OCI-LY7 (cell line): ENCODE results near the gene COX7A2. TPM values are rescaled to one million over a fixed set of nuclear protein-coding genes. Genes with fewer than 3 reads are reported as not detected.

Experiments used
- BruUV-seq: library from RNA; stranded (reverse); fragments of 400-500 nt; replicated peaks from 2 replicates; lab custom pipeline; 2021; lab: Mats Ljungman, UMichigan
- CTCF ChIA-PET: fragments of 300-600 bp; sonication (Branson Sonifier 250); formaldehyde crosslinking; loops from one replicate; lab custom pipeline; 2022; ENCODE audit warnings: antibody characterized with exemption; ENCODE audit not compliant: unreplicated experiment; lab: Charles Lee
- POLR2A ChIA-PET: fragments of 300-600 bp; sonication (Branson Sonifier 250); formaldehyde crosslinking; loops from one replicate; lab custom pipeline; 2022; ENCODE audit warnings: antibody characterized with exemption; lab: Charles Lee
- DNase-seq: peaks from one replicate; pipeline ENCODE4 v3.0.0-alpha.2; 2015; ENCODE audit warnings: low spot score
- H2AFZ ChIP-seq: fragments of 200-600 bp; sonication (generic), shearing (Covaris generic); 2 replicates; pipeline ENCODE4 v1.6.1; 2014; ENCODE audit warnings: mild to moderate bottlenecking, antibody characterized with exemption, low read length, moderate library complexity
- H3K27ac ChIP-seq: fragments of 200-600 bp; sonication (generic); 2 replicates; pipeline ENCODE4 v1.5.1; 2014; ENCODE audit warnings: mixed run types, low read depth, mild to moderate bottlenecking, moderate library complexity, low read length, inconsistent platforms; ENCODE audit not compliant: poor library complexity, severe bottlenecking
- H3K36me3 ChIP-seq: fragments of 200-600 bp; sonication (generic); 2 replicates; pipeline ENCODE4 v1.6.1; 2014; ENCODE audit warnings: mild to moderate bottlenecking, antibody characterized with exemption, low read length, moderate library complexity, mixed read lengths; ENCODE audit not compliant: insufficient read depth
- H3K4me1 ChIP-seq: fragments of 200-600 bp; sonication (generic); 2 replicates; pipeline ENCODE4 v1.5.1; 2014; ENCODE audit warnings: mild to moderate bottlenecking, low read length; ENCODE audit not compliant: insufficient read depth, poor library complexity, severe bottlenecking
- H3K4me2 ChIP-seq: fragments of 200-600 bp; sonication (generic); 2 replicates; pipeline ENCODE4 v1.6.1; 2014; ENCODE audit warnings: mild to moderate bottlenecking, low read length
- H3K4me3 ChIP-seq: fragments of 200-600 bp; sonication (generic); 2 replicates; pipeline ENCODE4 v1.5.1; 2014; ENCODE audit warnings: mild to moderate bottlenecking, low read depth, low read length; ENCODE audit not compliant: poor library complexity, severe bottlenecking
- H3K79me2 ChIP-seq: fragments of 200-600 bp; sonication (generic); 2 replicates; pipeline ENCODE4 v1.6.1; 2016; ENCODE audit warnings: low read depth, mild to moderate bottlenecking, low read length, moderate library complexity, mixed read lengths; ENCODE audit not compliant: insufficient read depth
- H3K9me2 ChIP-seq: fragments of 200-600 bp; sonication (generic); 2 replicates; pipeline ENCODE4 v1.6.1; 2016; ENCODE audit warnings: mild to moderate bottlenecking, low read length, mixed read lengths; ENCODE audit not compliant: insufficient read depth
- H3K9me3 ChIP-seq: fragments of 200-600 bp; sonication (generic); 2 replicates; pipeline ENCODE4 v1.6.1; 2014; ENCODE audit warnings: mild to moderate bottlenecking, mixed run types, low read length, mixed read lengths
- H4K20me1 ChIP-seq: fragments of 200-600 bp; sonication (generic); 2 replicates; pipeline ENCODE4 v1.6.1; 2014; ENCODE audit warnings: mild to moderate bottlenecking, antibody characterized with exemption, low read length, moderate library complexity, mixed read lengths; ENCODE audit not compliant: insufficient read depth
- EZH2phosphoT487 ChIP-seq: fragments of 200-600 bp; sonication (generic); IDR thresholded peaks from 2 replicates; pipeline ENCODE4 v1.6.1; 2018; ENCODE audit warnings: low read depth, borderline replicate concordance, mild to moderate bottlenecking, mixed run types, antibody characterized with exemption, low read length, moderate library complexity, mixed read lengths
- intact Hi-C: fragments of 100-400 bp; cut with micrococcal nuclease; formaldehyde crosslinking; loops from one replicate; pipeline ENCODE4 v1.10.0; 2022; ENCODE audit not compliant: unreplicated experiment
- total RNA-seq, 2 experiments: library from RNA; depleted of rRNA in 1 of 2; stranded (reverse); fragments of >200 nt in 1 of 2; shearing (Covaris generic) in 1 of 2; gene quantifications; 2 replicates each; pipeline ENCODE4 v1.2.3, GENCODE V29; 2014 to 2022
- TF ChIP-seq, protein P1 (sequence below): fragments of 200-600 bp; sonication (generic); conservative IDR thresholded peaks from 2 replicates; pipeline ENCODE4 v1.5.1; 2014; ENCODE audit warnings: mild to moderate bottlenecking, antibody characterized with exemption, low read length, moderate library complexity, mixed read lengths

COX7A2 gene
- total RNA-seq, 2 experiments from 2014 or later: 210 to 403 TPM

DNA sequence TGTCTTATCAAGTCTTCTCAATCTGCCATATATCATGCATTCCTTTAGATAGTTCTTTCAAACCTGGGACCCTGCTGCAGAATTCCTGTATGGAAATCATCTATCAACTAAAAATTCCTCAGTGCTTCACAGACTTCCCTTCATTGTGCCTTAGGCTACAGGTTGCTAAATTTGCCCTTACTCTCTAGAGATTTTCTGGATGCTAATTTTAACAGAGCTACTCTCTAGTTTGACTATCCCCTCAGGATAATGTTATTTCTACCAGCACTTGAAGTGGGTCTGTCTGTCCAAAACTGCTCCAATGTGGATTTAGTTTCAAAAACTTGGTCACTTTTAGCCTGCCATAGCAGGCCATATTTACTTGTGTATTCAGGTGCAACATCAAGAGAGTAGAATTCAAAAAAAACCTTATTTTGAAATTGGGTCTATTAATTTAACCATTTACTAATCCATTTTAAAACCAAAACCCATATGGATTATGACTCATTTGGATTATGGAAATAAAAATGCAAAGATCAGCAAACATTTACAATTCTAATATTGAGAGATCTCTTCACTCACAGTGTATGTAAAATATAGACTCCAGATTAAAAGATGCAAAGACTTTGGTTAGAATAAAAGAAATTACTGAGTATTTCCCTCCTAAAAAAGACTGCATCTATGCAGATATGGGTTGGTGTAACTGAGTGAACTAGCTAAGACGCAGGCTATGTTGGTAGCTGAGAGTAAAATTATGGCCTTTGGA is 13.9 kb upstream of the COX7A2 start:
- H3K27ac ChIP-seq: no peak overlapping the region
- H3K79me2 ChIP-seq: no peaks in the 10 kb centered on the region
- no peak for DNase-seq
- H3K4me3 ChIP-seq: no peak overlapping the region
- H3K36me3 ChIP-seq: peaks cover 80% of the 10 kb centered on the region
- no peaks in the 10 kb centered on the region for H3K9me3 ChIP-seq
- ChIA-PET CTCF (no interaction called here), POLR2A (interaction anchor here (0.6 to 3.0 kb wide), 6 partner anchors 11 to 395 kb away, joined by 3 to 13 read pairs (median 3); partner anchors contain the start of gene COX7A2)
- H3K9me2 ChIP-seq: no peaks in the 10 kb centered on the region
- H3K4me1 ChIP-seq: no peaks in the 10 kb centered on the region
- intact Hi-C loops: no loop called here
- no peak for TF ChIP-seq EZH2phosphoT487
- TF ChIP-seq, protein P1, sequence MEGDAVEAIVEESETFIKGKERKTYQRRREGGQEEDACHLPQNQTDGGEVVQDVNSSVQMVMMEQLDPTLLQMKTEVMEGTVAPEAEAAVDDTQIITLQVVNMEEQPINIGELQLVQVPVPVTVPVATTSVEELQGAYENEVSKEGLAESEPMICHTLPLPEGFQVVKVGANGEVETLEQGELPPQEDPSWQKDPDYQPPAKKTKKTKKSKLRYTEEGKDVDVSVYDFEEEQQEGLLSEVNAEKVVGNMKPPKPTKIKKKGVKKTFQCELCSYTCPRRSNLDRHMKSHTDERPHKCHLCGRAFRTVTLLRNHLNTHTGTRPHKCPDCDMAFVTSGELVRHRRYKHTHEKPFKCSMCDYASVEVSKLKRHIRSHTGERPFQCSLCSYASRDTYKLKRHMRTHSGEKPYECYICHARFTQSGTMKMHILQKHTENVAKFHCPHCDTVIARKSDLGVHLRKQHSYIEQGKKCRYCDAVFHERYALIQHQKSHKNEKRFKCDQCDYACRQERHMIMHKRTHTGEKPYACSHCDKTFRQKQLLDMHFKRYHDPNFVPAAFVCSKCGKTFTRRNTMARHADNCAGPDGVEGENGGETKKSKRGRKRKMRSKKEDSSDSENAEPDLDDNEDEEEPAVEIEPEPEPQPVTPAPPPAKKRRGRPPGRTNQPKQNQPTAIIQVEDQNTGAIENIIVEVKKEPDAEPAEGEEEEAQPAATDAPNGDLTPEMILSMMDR: no peak
- H3K4me2 ChIP-seq: no peak overlapping the region
- no peaks in the 10 kb centered on the region; the same call in 1 of the 2 replicates for H4K20me1 ChIP-seq
- no TSS peak for BruUV-seq
- H2AFZ ChIP-seq: no peak overlapping the region

DNA sequence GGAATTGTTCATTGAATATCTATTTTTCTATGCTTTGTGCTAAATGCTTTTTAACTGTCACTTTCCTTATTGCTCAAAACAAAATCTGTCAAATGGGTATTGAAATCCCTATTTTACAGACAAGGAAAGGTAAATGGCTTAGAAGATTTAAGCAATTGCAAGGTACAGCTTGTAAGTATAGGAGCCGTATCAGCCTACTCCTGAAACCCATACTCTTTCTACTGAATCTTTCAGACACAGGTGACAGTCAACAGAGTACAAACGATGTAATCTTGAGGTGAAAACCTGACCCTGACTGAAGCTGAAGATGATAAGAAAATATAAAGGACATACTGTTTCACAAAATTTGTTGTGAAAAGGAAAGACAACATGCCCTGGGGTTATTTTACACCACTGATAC is 7.0 kb upstream of the COX7A2 start:
- Histone ChIP-seq H3K4me1 (no peaks in the 10 kb centered on the region), H4K20me1 (no peaks in the 10 kb centered on the region), H3K4me3 (no peak overlapping the region), H3K79me2 (no peaks in the 10 kb centered on the region), H3K9me2 (no peaks in the 10 kb centered on the region), H3K4me2 (no peak overlapping the region), H2AFZ (no peak overlapping the region), H3K27ac (no peak overlapping the region), H3K36me3 (peaks cover 17% of the 10 kb centered on the region; the same call in 1 of the 2 replicates), H3K9me3 (no peaks in the 10 kb centered on the region)
- intact Hi-C loops: no loop called here
- DNase-seq: no peak
- POLR2A ChIA-PET: interaction anchor here (0.7 to 1.7 kb wide), 4 partner anchors 9 to 537 kb away, joined by 3 to 9 read pairs (median 3); no protein-coding TSS in a partner anchor
- CTCF ChIA-PET: no interaction called here
- no TSS peak for BruUV-seq
- TF ChIP-seq, protein P1: no peak
- TF ChIP-seq EZH2phosphoT487: no peak

DNA sequence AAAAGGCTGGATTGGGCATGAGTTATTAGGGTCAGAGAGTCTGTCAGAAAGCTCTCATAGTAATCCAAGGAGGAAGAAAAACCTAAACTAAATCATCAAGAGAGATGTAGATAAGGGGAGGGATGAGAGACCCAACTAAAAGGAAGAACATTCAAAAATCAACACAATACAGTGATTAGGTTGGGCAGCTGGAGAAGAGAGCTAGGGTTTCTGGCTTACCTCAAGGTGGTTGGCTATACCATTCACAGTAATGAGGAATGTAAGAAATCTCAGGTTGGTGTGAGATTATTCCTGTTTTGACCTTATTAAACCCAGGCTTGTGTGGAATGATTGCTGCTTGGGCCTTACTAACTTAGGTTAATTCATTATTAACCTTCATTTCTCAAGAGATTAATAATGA is 6.2 kb upstream of the COX7A2 start:
- no peak for TF ChIP-seq EZH2phosphoT487
- TF ChIP-seq, protein P1: no peak
- Histone ChIP-seq H3K27ac (no peak overlapping the region), H4K20me1 (no peaks in the 10 kb centered on the region), H3K9me2 (no peaks in the 10 kb centered on the region), H3K4me3 (no peak overlapping the region), H3K4me1 (no peaks in the 10 kb centered on the region), H3K36me3 (peaks cover 10% of the 10 kb centered on the region; the same call in 1 of the 2 replicates), H3K9me3 (no peaks in the 10 kb centered on the region), H3K79me2 (no peaks in the 10 kb centered on the region), H3K4me2 (no peak overlapping the region), H2AFZ (no peak overlapping the region)
- CTCF ChIA-PET: no interaction called here
- intact Hi-C loops: no loop called here
- POLR2A ChIA-PET: interaction anchor here (0.6 to 1.4 kb wide), 5 partner anchors 12 to 536 kb away, joined by 3 to 4 read pairs (median 3); no protein-coding TSS in a partner anchor
- BruUV-seq: no TSS peak
- no peak for DNase-seq
